Dermis lymphatic vessel endothelial cell (primary cell): ENCODE data around the gene RC3H2. TPM values are rescaled to one million over a fixed set of nuclear protein-coding genes. Genes with fewer than 3 reads are reported as not detected.

Experiments
- total RNA-seq: library from RNA; depleted of rRNA; stranded (reverse); fragments of >200 nt; gene quantifications from 2 replicates; pipeline ENCODE4 v1.2.1, GENCODE V29; 2014

RC3H2 gene, protein sequence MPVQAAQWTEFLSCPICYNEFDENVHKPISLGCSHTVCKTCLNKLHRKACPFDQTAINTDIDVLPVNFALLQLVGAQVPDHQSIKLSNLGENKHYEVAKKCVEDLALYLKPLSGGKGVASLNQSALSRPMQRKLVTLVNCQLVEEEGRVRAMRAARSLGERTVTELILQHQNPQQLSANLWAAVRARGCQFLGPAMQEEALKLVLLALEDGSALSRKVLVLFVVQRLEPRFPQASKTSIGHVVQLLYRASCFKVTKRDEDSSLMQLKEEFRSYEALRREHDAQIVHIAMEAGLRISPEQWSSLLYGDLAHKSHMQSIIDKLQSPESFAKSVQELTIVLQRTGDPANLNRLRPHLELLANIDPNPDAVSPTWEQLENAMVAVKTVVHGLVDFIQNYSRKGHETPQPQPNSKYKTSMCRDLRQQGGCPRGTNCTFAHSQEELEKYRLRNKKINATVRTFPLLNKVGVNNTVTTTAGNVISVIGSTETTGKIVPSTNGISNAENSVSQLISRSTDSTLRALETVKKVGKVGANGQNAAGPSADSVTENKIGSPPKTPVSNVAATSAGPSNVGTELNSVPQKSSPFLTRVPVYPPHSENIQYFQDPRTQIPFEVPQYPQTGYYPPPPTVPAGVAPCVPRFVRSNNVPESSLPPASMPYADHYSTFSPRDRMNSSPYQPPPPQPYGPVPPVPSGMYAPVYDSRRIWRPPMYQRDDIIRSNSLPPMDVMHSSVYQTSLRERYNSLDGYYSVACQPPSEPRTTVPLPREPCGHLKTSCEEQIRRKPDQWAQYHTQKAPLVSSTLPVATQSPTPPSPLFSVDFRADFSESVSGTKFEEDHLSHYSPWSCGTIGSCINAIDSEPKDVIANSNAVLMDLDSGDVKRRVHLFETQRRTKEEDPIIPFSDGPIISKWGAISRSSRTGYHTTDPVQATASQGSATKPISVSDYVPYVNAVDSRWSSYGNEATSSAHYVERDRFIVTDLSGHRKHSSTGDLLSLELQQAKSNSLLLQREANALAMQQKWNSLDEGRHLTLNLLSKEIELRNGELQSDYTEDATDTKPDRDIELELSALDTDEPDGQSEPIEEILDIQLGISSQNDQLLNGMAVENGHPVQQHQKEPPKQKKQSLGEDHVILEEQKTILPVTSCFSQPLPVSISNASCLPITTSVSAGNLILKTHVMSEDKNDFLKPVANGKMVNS
- total RNA-seq: 99.0 and 103 TPM in 2 replicates

DNA sequence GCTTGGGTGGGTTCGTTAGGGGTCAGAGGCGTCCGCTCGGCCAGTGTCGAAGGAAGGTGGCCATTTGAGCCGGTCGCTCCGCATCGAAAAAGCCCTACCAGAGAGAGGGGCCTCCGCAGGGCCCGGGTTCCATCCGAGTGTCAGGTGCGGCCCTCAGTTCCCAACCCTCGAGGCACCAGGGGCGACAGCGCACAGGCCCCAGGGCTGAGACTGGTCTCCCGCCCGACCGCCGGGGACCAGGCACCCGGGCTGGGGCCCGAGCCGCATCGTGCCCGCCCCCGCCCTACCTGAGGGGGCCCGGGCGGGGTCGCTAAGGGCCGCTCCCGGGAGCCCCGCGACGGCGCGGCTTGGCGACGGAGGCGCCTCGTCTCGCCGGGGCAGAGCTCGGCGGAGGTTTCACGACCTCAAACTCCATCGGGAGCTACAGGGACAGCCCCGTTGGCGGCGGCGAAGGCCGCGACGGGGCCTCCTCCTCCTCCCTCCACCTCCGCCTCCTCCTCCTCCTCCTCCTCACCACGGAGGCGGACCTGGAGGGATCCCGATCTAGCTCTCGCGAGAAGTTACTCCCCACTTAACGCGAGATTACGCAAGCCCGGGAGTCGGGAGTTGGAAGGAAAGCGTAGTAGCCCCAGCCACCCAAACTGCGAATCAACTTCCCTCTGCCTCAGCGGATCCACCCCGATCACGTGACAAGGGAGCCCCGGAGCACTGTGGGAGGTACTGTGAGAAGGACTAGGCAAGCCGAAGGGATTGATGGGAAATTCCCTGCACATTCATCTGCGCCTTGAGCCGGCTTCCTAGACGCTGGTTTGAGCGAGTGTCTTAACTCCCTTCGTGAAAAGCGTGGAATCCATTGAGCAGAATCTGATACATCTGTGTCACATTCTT is at the start of gene RC3H2:
TSS of gene RC3H2 (minus strand) at position 537 of the 888 bp plus-strand sequence. CDS start 7,850 bp downstream, outside the sequence.

DNA sequence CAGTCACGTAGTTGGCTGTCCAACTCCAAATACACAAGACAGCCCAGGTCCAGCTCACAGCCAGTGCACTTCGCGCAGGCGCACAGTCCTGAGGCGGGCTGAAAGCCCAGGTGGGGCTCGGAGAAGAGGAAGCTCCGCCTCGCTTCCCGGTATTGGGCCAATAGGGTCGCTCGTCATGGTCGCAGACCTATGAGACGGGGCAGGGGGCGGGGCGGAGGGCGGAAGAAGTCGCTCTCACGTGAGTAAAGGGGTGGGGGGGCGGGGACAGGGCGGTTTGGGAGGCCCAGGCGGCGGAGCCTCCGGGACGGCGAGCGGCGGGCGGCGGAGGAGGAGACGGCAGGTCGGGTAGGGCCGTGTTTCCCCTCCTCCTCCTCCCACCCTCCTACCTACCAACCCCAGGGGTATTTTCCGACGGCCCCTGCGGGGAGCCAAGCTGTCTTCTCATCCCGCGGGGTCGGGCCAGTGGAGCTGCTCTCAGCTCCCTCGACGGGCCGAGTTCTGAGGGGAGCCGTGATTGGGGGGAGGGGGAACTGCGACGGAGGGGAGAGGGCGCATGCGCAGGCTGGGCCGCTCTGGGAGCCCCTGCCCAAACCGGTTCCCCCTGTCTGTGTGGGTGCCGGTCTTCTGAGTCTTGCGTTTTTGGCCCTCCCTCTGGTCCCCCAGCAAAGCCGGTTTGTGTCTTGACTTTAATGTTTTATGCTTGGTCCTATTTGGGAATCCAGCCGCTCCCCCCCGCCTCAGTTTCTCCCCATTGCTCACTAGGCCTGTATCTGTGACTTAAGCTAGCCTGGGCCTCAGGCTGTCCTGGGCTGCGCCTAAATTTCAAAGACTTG is 35.8 kb upstream of the RC3H2 start, which contains the start of gene RABGAP1:
TSS of gene RABGAP1 (plus strand) at position 272 of the 833 bp plus-strand sequence. CDS start 16,040 bp downstream, outside the sequence.

DNA sequence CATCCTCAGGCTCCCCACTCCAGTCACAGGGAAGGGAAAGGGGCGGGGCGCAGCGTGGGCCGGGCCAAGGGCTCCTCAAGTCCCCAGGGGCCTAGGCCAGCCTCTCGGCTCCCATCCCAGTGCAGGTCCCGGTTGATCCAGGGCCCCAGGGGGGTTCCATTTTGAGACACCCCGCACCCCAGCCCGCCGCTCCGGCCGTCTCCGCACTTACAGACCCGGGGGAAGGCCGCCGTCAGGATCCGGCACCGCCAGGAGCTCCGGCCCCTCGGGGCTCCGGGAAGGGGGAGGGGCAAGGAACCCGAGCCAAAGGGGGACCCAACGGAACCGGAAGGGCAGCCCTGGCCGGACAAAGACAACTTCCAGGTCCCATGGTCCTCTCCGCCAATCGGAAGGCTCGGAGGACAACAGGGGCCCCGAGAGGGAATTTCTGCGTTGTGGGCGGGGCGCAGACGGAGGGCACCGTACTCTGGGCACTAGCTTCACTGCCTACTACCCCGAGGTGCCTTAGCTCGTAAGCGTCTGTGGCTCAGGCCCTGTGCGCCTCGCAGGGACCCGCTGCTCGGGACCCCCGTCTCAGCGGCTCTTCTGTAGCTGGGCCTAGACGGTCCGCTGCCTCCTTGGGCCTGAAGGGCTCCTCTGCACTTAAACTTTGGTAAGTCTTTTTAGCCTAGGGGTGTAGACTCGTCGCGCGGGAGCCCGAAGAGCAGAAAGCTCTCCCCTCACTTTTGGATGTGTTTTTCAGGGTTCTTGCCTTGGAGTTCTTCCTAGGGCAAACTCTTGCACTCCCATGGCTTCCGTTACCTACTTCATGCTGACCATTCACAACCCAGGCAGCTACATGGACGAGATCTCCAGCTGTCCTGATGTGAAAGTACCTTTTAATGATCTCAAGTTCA is 26.3 kb upstream of the RC3H2 start, which contains the start of gene ZBTB26:
TSS of gene ZBTB26 (minus strand) at position 287 of the 896 bp plus-strand sequence. CDS start 11,578 bp downstream, outside the sequence.

DNA sequence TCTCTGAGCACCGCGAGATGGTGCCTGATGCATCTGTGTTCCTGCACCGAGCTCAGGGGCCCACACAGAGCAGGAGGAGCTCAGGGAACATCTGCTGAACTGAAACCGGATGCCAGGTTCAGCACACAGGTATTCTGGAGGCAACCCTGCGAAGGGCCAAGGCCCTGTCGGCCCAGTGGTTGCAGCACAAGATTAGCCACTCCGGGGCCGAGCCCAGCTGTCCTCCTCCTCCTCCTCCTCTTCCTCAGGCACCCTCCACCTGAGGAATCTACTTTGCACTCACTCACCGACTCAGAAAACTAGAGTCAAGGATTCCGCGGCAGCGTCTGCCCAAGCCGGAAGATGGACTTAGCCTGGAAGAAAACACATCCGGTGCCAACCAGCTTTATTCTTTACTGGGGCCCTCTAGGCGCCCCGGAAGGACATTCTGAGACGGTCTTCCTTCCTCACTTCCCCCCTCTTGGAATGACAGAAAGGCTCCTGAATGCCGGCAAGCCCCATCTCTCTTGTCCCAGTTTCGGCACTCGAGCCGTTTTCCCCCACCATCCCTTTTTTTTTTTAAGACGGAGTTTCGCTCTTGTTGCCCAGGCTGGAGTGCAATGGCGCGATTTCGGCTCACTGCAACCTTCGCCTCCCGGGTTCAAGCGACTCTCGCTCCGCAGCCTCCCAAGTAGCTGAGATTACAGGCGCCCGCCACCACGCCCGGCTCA is 8.0 kb upstream of the RC3H2 start, which contains the start of gene ZBTB6:
TSS of gene ZBTB6 (minus strand) at position 360 of the 710 bp plus-strand sequence. CDS start 1,251 bp downstream, outside the sequence.

DNA sequence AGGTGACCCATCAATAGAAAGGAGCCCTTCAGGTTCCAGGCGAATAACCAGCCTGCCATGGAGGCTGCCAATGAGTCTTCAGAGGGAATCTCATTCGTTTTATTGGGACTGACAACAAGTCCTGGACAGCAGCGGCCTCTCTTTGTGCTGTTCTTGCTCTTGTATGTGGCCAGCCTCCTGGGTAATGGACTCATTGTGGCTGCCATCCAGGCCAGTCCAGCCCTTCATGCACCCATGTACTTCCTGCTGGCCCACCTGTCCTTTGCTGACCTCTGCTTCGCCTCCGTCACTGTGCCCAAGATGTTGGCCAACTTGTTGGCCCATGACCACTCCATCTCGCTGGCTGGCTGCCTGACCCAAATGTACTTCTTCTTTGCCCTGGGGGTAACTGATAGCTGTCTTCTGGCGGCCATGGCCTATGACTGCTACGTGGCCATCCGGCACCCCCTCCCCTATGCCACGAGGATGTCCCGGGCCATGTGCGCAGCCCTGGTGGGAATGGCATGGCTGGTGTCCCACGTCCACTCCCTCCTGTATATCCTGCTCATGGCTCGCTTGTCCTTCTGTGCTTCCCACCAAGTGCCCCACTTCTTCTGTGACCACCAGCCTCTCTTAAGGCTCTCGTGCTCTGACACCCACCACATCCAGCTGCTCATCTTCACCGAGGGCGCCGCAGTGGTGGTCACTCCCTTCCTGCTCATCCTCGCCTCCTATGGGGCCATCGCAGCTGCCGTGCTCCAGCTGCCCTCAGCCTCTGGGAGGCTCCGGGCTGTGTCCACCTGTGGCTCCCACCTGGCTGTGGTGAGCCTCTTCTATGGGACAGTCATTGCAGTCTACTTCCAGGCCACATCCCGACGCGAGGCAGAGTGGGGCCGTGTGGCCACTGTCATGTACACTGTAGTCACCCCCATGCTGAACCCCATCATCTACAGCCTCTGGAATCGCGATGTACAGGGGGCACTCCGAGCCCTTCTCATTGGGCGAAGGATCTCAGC is 104.8 kb downstream of the RC3H2 start, which contains the start of gene OR1K1:
TSS of gene OR1K1 (plus strand) at position 58 of the 995 bp plus-strand sequence. CDS start at position 58, 0 bp downstream.

Other genes starting within 250 kb of the RC3H2 start
- 0.17 and 0.33 TPM in 2 replicates for gene OR1B1, start 247.7 kb downstream of the RC3H2 start, total RNA-seq
- not detected in 2 replicates for gene OR1L1, start 243.6 kb downstream of the RC3H2 start, total RNA-seq
- not detected in 2 replicates for gene OR1L3, start 230.2 kb downstream of the RC3H2 start, total RNA-seq
- gene OR1L4, start 181.4 kb downstream of the RC3H2 start, total RNA-seq: not detected in 2 replicates
- not detected in 2 replicates for gene OR1L6, start 163.1 kb downstream of the RC3H2 start, total RNA-seq
- not detected in 2 replicates for gene OR5C1, start 116.4 kb downstream of the RC3H2 start, total RNA-seq
- gene OR1K1, start 105.2 kb downstream of the RC3H2 start, total RNA-seq: not detected in 2 replicates
- 120 and 138 TPM in 2 replicates for gene PDCL, start 76.8 kb downstream of the RC3H2 start, total RNA-seq
- 15.0 and 16.7 TPM in 2 replicates for gene ZBTB6, start 8.0 kb upstream of the RC3H2 start, total RNA-seq
- 2.9 and 4.1 TPM in 2 replicates for gene ZBTB26, start 26.2 kb upstream of the RC3H2 start, total RNA-seq
- gene RABGAP1, start 35.7 kb upstream of the RC3H2 start, total RNA-seq: 53.7 and 64.0 TPM in 2 replicates
- gene GPR21, start 128.3 kb upstream of the RC3H2 start, total RNA-seq: 0.65 and 0.95 TPM in 2 replicates